Measurements from ENCODE around the gene PAM. TPM values are rescaled to one million over a fixed set of nuclear protein-coding genes. Genes with fewer than 3 reads are reported as not detected.

PAM gene
- total RNA-seq, 4 donors from 2014 or later = 102 to 210 (median 172) TPM

DNA sequence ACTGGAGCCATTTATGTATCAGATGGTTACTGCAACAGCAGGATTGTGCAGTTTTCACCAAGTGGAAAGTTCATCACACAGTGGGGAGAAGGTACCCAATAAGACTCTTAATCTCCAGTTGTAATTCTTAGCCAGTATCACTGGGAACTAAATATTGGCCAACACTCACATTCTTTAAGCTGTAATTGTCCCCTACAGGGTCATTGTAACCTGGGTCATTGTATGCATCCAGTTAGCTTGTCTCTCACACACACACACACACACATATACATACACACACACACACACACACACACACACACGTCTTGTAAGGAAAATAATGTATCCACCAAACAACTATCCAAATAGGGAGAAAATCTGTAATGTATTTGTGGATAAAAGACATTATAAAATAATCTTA is 251.8 kb downstream of the PAM start:
- Histone ChIP-seq H3K36me3 (peaks cover 0 to 32% of the 10 kb centered on the region in 2 donors), H3K27ac (no peak overlapping the region), H3K27me3 (no peaks in the 10 kb centered on the region), H3K9me3 (no peaks in the 10 kb centered on the region), H3K4me1 (no peaks in the 10 kb centered on the region), H3K4me3 (no peak overlapping the region)
- ATAC-seq (no peak), DNase-seq (no peak)
- TF ChIP-seq POLR2A (IDR thresholded peaks at IDR 0.05) = no peak
- TF ChIP-seq, protein P1, sequence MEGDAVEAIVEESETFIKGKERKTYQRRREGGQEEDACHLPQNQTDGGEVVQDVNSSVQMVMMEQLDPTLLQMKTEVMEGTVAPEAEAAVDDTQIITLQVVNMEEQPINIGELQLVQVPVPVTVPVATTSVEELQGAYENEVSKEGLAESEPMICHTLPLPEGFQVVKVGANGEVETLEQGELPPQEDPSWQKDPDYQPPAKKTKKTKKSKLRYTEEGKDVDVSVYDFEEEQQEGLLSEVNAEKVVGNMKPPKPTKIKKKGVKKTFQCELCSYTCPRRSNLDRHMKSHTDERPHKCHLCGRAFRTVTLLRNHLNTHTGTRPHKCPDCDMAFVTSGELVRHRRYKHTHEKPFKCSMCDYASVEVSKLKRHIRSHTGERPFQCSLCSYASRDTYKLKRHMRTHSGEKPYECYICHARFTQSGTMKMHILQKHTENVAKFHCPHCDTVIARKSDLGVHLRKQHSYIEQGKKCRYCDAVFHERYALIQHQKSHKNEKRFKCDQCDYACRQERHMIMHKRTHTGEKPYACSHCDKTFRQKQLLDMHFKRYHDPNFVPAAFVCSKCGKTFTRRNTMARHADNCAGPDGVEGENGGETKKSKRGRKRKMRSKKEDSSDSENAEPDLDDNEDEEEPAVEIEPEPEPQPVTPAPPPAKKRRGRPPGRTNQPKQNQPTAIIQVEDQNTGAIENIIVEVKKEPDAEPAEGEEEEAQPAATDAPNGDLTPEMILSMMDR (IDR thresholded peaks at IDR 0.05 in 4 of 5, conservative IDR thresholded peaks at IDR 0.05 in 1 of 5) = no peak
- in situ Hi-C loops (cut with MboI; ENCODE audit: low sequenced_read_pairs in 4 of 4) = no loop called here
- intact Hi-C loops (cut with DNase I; ENCODE audit: low total_unique reads) = no loop called here

GRCh38 chr5:103010168-103010567 is 255.1 kb downstream of the PAM start:
- H3K9me3 ChIP-seq = no peaks in the 10 kb centered on the region
- no peaks in the 10 kb centered on the region for H3K4me1 ChIP-seq
- no peak overlapping the region for H3K27ac ChIP-seq
- no peak overlapping the region for H3K4me3 ChIP-seq
- in situ Hi-C loops (cut with MboI; ENCODE audit: low sequenced_read_pairs in 4 of 4) (no loop called here), intact Hi-C loops (cut with DNase I; ENCODE audit: low total_unique reads) (no loop called here)
- no peaks in the 10 kb centered on the region for H3K27me3 ChIP-seq
- no peak for DNase-seq
- peaks cover 0 to 32% of the 10 kb centered on the region in 2 donors for H3K36me3 ChIP-seq
- no peak for ATAC-seq
- TF ChIP-seq POLR2A (IDR thresholded peaks at IDR 0.05) = no peak
- TF ChIP-seq, protein P1 (IDR thresholded peaks at IDR 0.05 in 4 of 5, conservative IDR thresholded peaks at IDR 0.05 in 1 of 5) = no peak

DNA sequence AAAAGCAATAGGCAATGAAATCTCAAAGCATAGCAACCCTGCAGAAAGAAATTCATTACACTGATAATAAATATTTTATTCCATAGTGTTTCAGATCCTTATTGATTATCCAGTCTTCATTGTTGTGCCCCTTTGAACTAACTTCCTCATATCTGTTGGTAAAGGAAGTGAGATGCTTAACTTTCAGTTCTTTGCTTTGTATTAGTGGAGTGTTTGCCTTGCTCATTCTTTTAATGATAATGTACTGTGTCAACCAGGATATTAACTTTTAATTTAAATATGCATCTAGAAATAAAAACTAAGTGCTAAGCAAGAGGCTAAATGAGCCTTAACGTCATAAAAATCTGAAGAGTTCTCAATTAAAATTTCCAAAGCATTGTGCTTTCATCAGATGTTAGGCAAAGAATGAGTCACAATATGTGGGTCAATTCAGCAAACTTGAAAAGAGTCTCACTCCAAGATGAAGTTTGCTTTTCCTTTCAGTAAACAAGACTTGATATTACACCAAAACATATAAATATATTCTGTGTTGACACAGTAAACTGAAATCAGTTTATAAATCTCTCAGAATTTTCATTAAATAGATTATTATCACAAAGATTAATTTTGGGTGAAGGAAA is 258.9 kb downstream of the PAM start:
- Histone ChIP-seq H3K4me3 (no peak overlapping the region), H3K27me3 (no peaks in the 10 kb centered on the region), H3K9me3 (no peaks in the 10 kb centered on the region), H3K4me1 (no peaks in the 10 kb centered on the region), H3K27ac (no peak overlapping the region), H3K36me3 (peaks cover 0 to 21% of the 10 kb centered on the region in 2 donors)
- in situ Hi-C loops (cut with MboI; ENCODE audit: low sequenced_read_pairs in 4 of 4) = no loop called here
- intact Hi-C loops (cut with DNase I; ENCODE audit: low total_unique reads) = no loop called here
- ATAC-seq (no peak), DNase-seq (no peak)
- TF ChIP-seq POLR2A (IDR thresholded peaks at IDR 0.05) = no peak
- TF ChIP-seq, protein P1 (IDR thresholded peaks at IDR 0.05 in 4 of 5, conservative IDR thresholded peaks at IDR 0.05 in 1 of 5) = no peak

DNA sequence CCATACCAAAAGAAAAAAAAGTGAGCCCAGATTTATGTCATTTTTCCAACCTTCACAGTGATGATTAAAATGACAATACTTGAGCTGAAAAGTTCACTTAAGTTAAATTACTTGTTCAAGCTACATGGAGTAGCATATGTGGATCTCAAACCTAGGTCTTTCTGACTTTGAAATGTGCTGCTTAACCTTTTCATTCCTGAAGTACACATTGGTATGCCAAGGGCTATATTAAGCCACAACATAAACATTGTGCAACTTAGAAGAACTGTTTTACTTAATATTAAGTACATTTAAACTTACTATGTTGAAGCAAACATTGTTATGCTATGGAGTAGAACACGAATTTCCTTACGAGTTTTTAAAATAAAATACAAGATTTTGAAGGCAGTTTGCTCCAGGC is 259.9 kb downstream of the PAM start:
- Histone ChIP-seq H3K27ac (no peak overlapping the region), H3K4me3 (no peak overlapping the region), H3K4me1 (no peaks in the 10 kb centered on the region), H3K9me3 (no peaks in the 10 kb centered on the region), H3K27me3 (no peaks in the 10 kb centered on the region), H3K36me3 (peaks cover 0 to 23% of the 10 kb centered on the region in 2 donors)
- intact Hi-C loops (cut with DNase I; ENCODE audit: low total_unique reads) (no loop called here), in situ Hi-C loops (cut with MboI; ENCODE audit: low sequenced_read_pairs in 4 of 4) (no loop called here)
- no peak for TF ChIP-seq POLR2A (IDR thresholded peaks at IDR 0.05)
- TF ChIP-seq, protein P1 (IDR thresholded peaks at IDR 0.05 in 4 of 5, conservative IDR thresholded peaks at IDR 0.05 in 1 of 5) = no peak
- no peak for DNase-seq
- no peak for ATAC-seq

- H3K4me3 ChIP-seq = no peak overlapping the region
- TF ChIP-seq, protein P1 (IDR thresholded peaks at IDR 0.05 in 4 of 5, conservative IDR thresholded peaks at IDR 0.05 in 1 of 5) = no peak
- no peak for TF ChIP-seq POLR2A (IDR thresholded peaks at IDR 0.05)
- DNase-seq (no peak), ATAC-seq (no peak)
- H3K36me3 ChIP-seq = peaks cover 0 to 20% of the 10 kb centered on the region in 2 donors
- intact Hi-C loops (cut with DNase I; ENCODE audit: low total_unique reads) = no loop called here
- in situ Hi-C loops (cut with MboI; ENCODE audit: low sequenced_read_pairs in 4 of 4) = no loop called here
- H3K27ac ChIP-seq = no peak overlapping the region
- no peaks in the 10 kb centered on the region for H3K4me1 ChIP-seq
- H3K27me3 ChIP-seq = no peaks in the 10 kb centered on the region
- no peaks in the 10 kb centered on the region for H3K9me3 ChIP-seq
These were observed 261.1 kb downstream of the PAM start for GRCh38 chr5:103016167-103016566.
